Activated gamma-delta T cell treated with anti-CD3 and anti-CD28 coated beads, Interleukin-2, amount 50 U/mL, for 16 hours (primary cell): ENCODE data around the gene TNIK.

ENCODE experiments used
- DNase-seq: peaks from one replicate; pipeline ENCODE4 v3.0.0-alpha.2; 2020; ENCODE audit warnings: low read depth

The TNIK gene

DNA sequence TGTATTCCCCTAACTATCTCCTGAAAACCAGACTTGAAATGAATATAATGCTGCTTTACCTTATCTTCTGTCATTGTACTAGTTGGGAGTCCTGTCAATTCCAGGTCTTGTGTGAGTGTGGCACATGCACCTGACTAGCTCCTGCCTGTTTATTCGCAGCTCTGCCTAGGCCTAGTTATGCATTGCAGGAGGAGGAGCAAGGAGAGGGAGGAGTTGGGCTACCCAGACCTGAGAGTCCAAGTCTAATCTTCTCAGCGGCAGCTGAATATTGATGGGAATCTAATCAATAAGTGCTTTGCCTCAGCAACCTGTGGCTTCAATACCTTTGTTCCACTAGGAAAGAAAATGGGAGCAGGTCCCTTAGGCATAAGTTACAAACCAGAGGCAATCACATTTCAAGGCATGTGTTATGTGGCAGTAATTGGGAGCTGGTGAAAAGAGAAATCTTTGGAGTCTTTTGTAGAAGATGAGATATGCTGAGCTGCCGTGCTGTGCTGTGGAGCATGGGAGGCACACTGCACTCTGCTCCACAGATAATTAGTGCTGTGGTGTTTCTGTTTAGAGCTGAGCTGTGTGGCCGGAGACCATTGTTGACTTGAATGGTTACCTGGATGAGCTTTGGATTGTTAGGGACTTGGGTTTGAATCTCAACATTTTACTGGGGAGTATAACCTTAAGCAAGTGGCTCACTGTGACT is 433.5 kb downstream of the TNIK start, which contains the start of gene SLC2A2:
Gene SLC2A2, minus strand, starts transcription at position 124 of the 697 bp plus-strand sequence. Its CDS starts 50 bp downstream, at position 74.
- no peak for DNase-seq

DNA sequence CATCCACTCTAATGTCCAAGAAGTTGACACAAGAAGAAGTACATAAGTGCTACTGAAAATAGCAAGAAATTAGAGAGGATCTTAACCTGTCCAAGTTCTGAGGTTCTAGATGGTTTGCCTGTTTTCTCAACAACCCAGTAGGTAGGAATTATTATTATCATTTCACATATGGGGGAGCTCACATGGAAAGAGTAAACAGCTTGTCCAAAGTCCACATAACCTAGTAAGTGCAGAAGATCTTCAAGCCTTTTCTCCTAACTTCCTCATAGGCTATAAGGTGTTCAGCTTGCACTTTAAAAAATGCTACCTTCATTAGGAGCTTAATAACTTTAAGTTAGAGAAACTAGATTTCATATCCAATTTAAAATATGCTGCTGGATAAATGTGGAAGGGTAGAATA is 436.6 kb downstream of the TNIK start:
- no peak for DNase-seq

DNA sequence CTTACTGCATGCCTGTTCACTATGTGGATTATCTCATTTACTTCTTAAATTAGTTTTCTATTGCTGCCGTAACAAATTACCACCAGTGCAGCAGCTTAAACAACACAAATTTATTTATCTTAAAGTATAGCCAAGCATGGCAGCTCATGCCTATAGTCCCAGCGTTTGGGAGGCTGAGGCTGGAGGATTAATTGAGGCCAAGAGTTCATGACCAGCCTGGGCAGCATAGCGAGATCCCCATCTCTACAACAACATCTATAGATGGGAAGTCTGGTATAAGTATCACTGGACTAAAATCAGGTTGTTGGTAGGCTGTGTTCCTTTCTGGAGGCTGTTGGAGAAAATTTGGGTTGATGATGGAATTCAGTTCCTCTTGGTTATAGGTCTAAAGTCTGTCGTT is 438.8 kb downstream of the TNIK start:
- no peak for DNase-seq

DNA sequence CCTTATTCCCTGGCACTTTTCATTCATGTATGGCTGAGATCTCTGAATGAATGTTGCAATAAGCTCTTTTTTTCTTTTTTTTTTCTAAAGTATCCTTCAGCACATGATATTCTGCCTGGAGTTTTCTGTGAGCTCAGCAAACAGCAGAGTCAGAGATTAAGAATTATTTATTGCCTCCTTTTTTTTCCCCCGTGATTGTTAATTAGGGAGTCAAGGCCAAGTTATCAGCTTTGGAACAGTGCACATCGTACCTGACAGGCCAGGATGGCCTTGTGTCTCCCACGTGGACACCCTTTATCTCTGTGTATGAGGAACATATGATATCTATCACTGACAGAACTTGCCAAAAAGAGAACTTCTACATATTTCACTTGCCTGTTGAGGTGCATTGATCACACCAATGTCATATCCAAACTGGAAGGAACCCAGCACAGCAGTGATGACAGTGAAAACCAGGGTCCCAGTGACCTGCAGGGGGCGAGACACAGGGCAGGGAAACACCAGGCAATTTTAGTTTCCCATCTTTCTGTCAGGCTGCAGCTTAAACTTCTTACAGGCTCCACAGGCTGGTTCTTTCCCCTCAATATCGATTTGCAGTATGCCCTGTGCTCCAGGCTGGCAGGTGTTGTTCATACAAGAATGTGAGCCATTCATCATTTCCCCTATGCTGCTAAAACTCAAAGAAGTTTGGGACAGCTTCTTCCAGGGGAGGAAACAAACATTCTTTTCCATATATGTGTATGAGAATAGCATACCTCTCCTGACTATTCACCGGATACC is 441.9 kb downstream of the TNIK start:
- DNase-seq = no peak

DNA sequence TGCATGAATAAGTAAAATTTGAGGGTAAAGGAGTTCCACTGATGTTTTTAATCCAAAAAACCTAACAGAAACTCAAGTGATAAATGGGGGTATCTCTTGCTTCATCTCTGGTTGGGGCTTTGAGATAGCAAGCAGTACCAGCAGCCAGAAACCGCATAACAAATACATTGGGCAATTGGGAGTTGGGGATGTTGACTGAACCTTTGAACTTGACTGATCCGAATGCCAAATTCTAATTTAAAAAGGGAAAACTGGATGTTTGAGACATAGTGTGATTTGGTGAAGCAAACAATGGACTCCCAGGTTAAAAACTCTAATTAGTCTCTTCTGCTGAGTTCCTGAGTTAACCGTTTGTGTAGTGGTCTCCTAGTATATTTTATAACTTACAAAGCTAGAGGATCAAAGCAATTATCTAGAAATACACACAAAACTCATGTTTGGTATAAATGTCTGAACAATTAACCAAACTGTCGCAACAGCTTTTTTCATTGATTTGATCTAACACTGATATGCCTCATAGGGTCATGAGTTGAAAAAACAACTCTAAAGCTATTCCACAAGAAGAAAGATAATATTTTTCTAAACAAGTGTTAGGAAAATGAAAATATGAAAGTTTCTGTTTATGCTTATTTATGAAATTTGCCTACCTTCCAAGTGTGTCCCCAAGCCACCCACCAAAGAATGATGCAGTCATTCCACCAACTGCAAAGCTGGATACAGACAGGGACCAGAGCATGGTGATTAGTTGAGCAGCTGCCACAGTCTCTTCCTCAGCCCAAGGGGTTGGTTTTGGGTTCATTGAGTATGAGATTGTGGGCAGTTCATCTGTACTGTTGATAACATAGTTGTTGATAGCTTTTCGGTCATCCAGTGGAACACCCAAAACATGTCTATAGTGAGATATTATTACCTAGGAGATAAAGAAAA is 446.1 kb downstream of the TNIK start:
- no peak for DNase-seq

DNA sequence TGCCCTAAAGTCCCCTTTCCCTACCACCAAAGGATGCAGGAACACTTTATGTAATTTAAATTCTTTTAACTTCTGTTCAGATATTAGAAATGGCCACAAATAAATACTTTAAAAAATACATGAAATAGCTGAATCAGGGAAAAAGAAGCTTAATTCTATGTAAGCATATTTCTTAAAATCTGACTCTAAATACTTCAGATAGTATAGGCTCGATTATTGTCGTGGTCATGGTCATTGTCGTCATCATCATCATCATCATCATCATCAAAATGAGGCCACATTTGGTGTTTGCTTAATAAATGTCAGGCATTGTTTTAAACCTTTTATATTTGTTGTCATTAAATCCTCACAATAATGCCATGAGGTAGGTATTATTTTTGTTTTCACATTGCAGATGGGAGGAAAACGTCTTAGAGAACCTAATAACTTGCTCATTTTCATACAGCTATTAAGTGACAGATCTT is 448.3 kb downstream of the TNIK start:
- no peak for DNase-seq
